Keratinocyte (primary cell): ENCODE data around the gene PPARA. TPM values are rescaled to one million over a fixed set of nuclear protein-coding genes. Genes with fewer than 3 reads are reported as not detected.
"Not testable (repeated sequence)": the region's sequence is repeated elsewhere in the genome, so short reads cannot be mapped to it uniquely, and the experiment has no call there.

Experiments
- DNase-seq: peaks from one replicate; pipeline ENCODE4 v3.0.0-alpha.2; 2011; ENCODE audit warnings: low read depth, missing footprints, low spot score
- FAIRE-seq: peaks from 2 replicates; lab custom pipeline; 2011; peaks lifted over from hg19 to GRCh38; lab: Jason Lieb, UNC
- H2AFZ ChIP-seq: 2 replicates; pipeline ENCODE4 v1.6.0; 2012; ENCODE audit warnings: low read length, control low read depth, inconsistent platforms; ENCODE audit not compliant: control insufficient read depth
- H3K27ac ChIP-seq: 2 replicates; pipeline ENCODE4 v1.5.1; 2011; ENCODE audit warnings: low read length; ENCODE audit not compliant: control insufficient read depth, insufficient read depth
- H3K27me3 ChIP-seq: 3 replicates; pipeline ENCODE4 v1.6.0; 2011; ENCODE audit warnings: low read length; ENCODE audit not compliant: control insufficient read depth, insufficient read depth; ENCODE audit errors: extremely low read depth
- H3K36me3 ChIP-seq, 2 experiments: 2 replicates in 1 of 2; 3 replicates in 1 of 2; pipeline ENCODE4 v1.5.1; 2011; ENCODE audit warnings: low read length in 2 of 2, mild to moderate bottlenecking in 1 of 2; ENCODE audit not compliant: control insufficient read depth in 2 of 2, insufficient read depth in 2 of 2; ENCODE audit errors: extremely low read depth in 1 of 2
- H3K4me1 ChIP-seq: 3 replicates; pipeline ENCODE4 v1.5.1; 2011; ENCODE audit warnings: low read length; ENCODE audit not compliant: control insufficient read depth, insufficient read depth; ENCODE audit errors: extremely low read depth
- H3K4me2 ChIP-seq: 3 replicates; pipeline ENCODE4 v1.6.0; 2011; ENCODE audit warnings: low read depth, low read length; ENCODE audit not compliant: control insufficient read depth, insufficient read depth; ENCODE audit errors: extremely low read depth
- H3K4me3 ChIP-seq, 3 experiments: fragments of 200-600 bp in 1 of 3; sonication (generic) in 1 of 3; 2 replicates in 2 of 3; 3 replicates in 1 of 3; pipeline ENCODE4 v1.5.1; 2011 to 2016; ENCODE audit warnings: low read length in 3 of 3, mild to moderate bottlenecking in 3 of 3, control low read depth in 2 of 3, inconsistent platforms in 1 of 3, low read depth in 1 of 3, mixed read lengths in 1 of 3, mixed run types in 1 of 3, moderate library complexity in 1 of 3; ENCODE audit not compliant: control insufficient read depth in 2 of 3, insufficient read depth in 2 of 3; ENCODE audit errors: extremely low read depth in 1 of 3
- H3K79me2 ChIP-seq: 2 replicates; pipeline ENCODE4 v1.6.0; 2012; ENCODE audit warnings: low read length; ENCODE audit not compliant: control insufficient read depth, insufficient read depth
- H3K9ac ChIP-seq: 3 replicates; pipeline ENCODE4 v1.6.0; 2011; ENCODE audit warnings: low read length; ENCODE audit not compliant: control insufficient read depth, insufficient read depth; ENCODE audit errors: extremely low read depth
- H3K9me1 ChIP-seq: 3 replicates; pipeline ENCODE4 v1.6.0; 2011; ENCODE audit warnings: low read length; ENCODE audit not compliant: control insufficient read depth, insufficient read depth; ENCODE audit errors: extremely low read depth
- H3K9me3 ChIP-seq: 2 replicates; pipeline ENCODE4 v1.5.1; 2012; ENCODE audit warnings: low read depth, low read length; ENCODE audit not compliant: control insufficient read depth
- H4K20me1 ChIP-seq: 3 replicates; pipeline ENCODE4 v1.6.0; 2011; ENCODE audit warnings: low read length; ENCODE audit not compliant: control insufficient read depth, insufficient read depth; ENCODE audit errors: extremely low read depth
- EZH2 ChIP-seq: IDR thresholded peaks from one replicate; pipeline ENCODE4 v1.6.1; 2012; ENCODE audit warnings: inconsistent platforms, mild to moderate bottlenecking, low read length, moderate library complexity
- dilution Hi-C: fragments of 300-500 bp; cut with MboI; formaldehyde crosslinking; loops from one replicate; pipeline ENCODE4 v1.7.0; 2020; ENCODE audit warnings: low sequenced_read_pairs; ENCODE audit not compliant: extremely low pct_ligation_motif_present
- polyA plus RNA-seq, 5 experiments: library from polyadenylated mRNA; depleted of rRNA in 3 of 5; stranded (reverse) in 3 of 5; stranded (forward) in 1 of 5; unstranded in 1 of 5; fragments of >200 nt; gene quantifications; 1 replicate in 1 of 5; 2 replicates in 3 of 5; 3 replicates in 1 of 5; pipeline versions ENCODE4 v1.2.1 to v1.2.3, GENCODE V29; 2011 to 2012; ENCODE audit warnings: missing spikeins in 2 of 5, low read depth in 1 of 5, low replicate concordance in 1 of 5
- TF ChIP-seq, protein P1 (sequence below), 3 experiments: IDR thresholded peaks in 1 of 3; conservative IDR thresholded peaks in 1 of 3; optimal IDR thresholded peaks in 1 of 3; 2 replicates in 2 of 3; 3 replicates in 1 of 3; pipeline versions ENCODE3 to v1.5.1; 2011; ENCODE audit warnings: low read length in 3 of 3, mild to moderate bottlenecking in 3 of 3, moderate library complexity in 2 of 3, control low read depth in 1 of 3, inconsistent platforms in 1 of 3; ENCODE audit not compliant: insufficient read depth in 2 of 3; ENCODE audit errors: extremely low read depth in 1 of 3

The PPARA gene
- polyA plus RNA-seq, 1 donor (not counting 4 experiments of a cell fraction or from before 2014, with no cell fraction given): 4.9 TPM

DNA sequence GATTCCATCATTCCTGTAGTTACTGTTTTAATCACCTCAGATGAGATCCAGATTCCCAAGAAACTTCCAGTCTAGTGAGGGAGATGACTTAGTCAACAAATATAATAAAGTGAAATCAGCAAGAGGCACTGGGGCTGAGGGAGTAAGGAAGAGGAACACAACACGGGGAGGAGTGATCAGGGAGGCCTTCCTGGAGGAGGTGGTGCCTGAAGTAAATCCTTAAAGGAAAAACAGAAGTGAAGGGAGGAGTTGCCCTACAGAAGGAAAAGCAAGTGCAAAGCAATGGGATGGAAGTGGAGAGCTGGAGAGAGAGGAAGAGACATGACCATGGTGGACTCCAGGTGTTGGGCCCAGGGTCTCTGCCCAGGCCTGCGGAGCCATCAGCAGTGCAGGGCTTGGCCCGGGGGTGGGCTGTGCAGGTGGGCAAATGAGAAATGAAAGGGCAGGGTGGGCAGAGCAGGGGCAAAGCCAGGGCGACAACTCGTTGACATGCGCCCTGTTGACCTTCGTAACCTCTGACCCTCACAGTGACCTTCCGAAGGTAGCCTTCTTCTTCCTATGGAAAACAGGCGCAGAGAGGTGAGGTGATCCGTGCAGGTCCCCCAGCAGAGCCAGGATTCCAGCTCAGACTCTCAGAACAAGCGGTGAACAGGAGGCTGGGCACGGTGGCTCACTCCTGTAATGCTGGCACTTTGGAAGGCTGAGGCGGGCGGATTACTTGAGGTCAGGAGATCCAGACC lies 12.1 kb upstream of the PPARA start:
- H3K4me3 ChIP-seq: no peak overlapping the region
- H3K4me2 ChIP-seq: no peak overlapping the region
- H3K36me3 ChIP-seq: no peaks in the 10 kb centered on the region
- H3K9me3 ChIP-seq: no peaks in the 10 kb centered on the region
- H3K79me2 ChIP-seq: no peaks in the 10 kb centered on the region
- H4K20me1 ChIP-seq: no peaks in the 10 kb centered on the region
- no peak overlapping the region for H3K9ac ChIP-seq
- TF ChIP-seq, protein P1, sequence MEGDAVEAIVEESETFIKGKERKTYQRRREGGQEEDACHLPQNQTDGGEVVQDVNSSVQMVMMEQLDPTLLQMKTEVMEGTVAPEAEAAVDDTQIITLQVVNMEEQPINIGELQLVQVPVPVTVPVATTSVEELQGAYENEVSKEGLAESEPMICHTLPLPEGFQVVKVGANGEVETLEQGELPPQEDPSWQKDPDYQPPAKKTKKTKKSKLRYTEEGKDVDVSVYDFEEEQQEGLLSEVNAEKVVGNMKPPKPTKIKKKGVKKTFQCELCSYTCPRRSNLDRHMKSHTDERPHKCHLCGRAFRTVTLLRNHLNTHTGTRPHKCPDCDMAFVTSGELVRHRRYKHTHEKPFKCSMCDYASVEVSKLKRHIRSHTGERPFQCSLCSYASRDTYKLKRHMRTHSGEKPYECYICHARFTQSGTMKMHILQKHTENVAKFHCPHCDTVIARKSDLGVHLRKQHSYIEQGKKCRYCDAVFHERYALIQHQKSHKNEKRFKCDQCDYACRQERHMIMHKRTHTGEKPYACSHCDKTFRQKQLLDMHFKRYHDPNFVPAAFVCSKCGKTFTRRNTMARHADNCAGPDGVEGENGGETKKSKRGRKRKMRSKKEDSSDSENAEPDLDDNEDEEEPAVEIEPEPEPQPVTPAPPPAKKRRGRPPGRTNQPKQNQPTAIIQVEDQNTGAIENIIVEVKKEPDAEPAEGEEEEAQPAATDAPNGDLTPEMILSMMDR (optimal IDR thresholded peaks at IDR 0.05 in 1 of 3, IDR thresholded peaks at IDR 0.05 in 1 of 3, conservative IDR thresholded peaks at IDR 0.05 in 1 of 3; ENCODE audit: extremely low read depth in 1 of 3, insufficient read depth in 2 of 3, low read length in 3 of 3): no peak
- TF ChIP-seq EZH2: no peak
- FAIRE-seq (no peak), DNase-seq (no peak)
- dilution Hi-C loops: no loop called here
- no peak overlapping the region for H3K27ac ChIP-seq
- no peaks in the 10 kb centered on the region for H3K9me1 ChIP-seq
- H2AFZ ChIP-seq: no peak overlapping the region
- H3K4me1 ChIP-seq: no peaks in the 10 kb centered on the region
- peaks cover 14% of the 10 kb centered on the region for H3K27me3 ChIP-seq

DNA sequence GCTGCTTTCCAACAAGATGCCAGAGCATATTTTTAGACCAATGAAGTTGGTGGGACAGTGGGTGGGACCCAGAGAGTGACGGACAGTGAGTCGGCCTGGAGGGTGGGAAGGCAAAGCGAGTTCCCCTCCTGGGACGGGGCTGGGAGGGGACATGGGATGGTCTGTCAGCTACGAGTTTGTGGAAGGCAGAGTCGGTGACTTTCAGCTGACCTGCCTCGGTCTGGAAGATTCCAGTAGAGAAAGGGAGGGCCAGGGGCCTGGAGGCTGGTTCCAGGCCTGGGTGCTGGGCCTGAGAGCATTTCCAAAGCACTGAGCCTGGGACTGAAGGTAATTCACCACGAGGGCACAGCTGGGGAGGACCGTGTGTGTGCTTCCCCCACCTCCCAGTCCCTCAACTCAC lies 10.9 kb upstream of the PPARA start:
- H3K9ac ChIP-seq, H3K9me1 ChIP-seq, H3K4me1 ChIP-seq, H3K9me3 ChIP-seq, FAIRE-seq, DNase-seq, H4K20me1 ChIP-seq, dilution Hi-C loops, H2AFZ ChIP-seq, H3K4me2 ChIP-seq, H3K27ac ChIP-seq, H3K36me3 ChIP-seq, H3K4me3 ChIP-seq, H3K79me2 ChIP-seq: not testable (repeated sequence)
- H3K27me3 ChIP-seq: peaks cover 18% of the 10 kb centered on the region

DNA sequence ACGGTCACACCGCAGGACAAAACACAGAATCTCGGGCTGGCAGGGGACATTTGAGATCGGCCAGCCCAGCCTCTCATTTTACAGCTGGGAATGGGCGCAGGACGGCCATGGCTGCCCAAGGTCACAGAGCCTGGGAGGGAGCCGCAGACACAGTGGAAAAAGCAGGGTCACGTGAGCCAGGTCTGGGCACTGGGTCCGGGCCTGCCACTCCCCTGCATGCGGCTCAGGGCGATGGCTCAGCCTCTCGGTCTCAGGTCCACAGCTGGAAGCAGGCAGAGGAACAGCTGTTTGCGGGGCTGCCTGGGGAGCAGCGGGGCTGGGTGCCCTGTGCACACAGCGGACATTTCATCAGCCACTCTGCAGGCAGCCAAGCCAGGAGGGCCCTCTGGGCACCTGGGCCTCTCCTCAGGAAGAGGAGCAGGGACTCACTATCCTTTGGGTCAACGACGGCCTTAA lies 10.4 kb upstream of the PPARA start:
- no peak for DNase-seq
- no peak overlapping the region for H3K27ac ChIP-seq
- FAIRE-seq: no peak
- no peaks in the 10 kb centered on the region for H3K36me3 ChIP-seq
- no peak overlapping the region for H3K9ac ChIP-seq
- no peaks in the 10 kb centered on the region for H3K9me1 ChIP-seq
- H2AFZ ChIP-seq: no peak overlapping the region
- H3K4me1 ChIP-seq: no peaks in the 10 kb centered on the region
- H3K4me2 ChIP-seq: no peak overlapping the region
- H3K4me3 ChIP-seq: no peak overlapping the region
- TF ChIP-seq, protein P1 (optimal IDR thresholded peaks at IDR 0.05 in 1 of 3, IDR thresholded peaks at IDR 0.05 in 1 of 3, conservative IDR thresholded peaks at IDR 0.05 in 1 of 3; ENCODE audit: extremely low read depth in 1 of 3, insufficient read depth in 2 of 3, low read length in 3 of 3): no peak
- no peak for TF ChIP-seq EZH2
- H3K27me3 ChIP-seq: peaks cover 18% of the 10 kb centered on the region
- H3K9me3 ChIP-seq: no peaks in the 10 kb centered on the region
- H3K79me2 ChIP-seq: no peaks in the 10 kb centered on the region
- dilution Hi-C loops: no loop called here
- no peaks in the 10 kb centered on the region for H4K20me1 ChIP-seq
